Stimulated activated CD4-positive, alpha-beta T cell treated with anti-CD3 and anti-CD28 coated beads, Interleukin-2, amount 100 ng/mL, for 4 hours (primary cell): ENCODE results near the gene MMP14.
"Not testable (repeated sequence)": the region's sequence is repeated elsewhere in the genome, so short reads cannot be mapped to it uniquely, and the experiment has no call there.

ENCODE experiments used
- DNase-seq: peaks from one replicate; pipeline ENCODE4 v3.0.0-alpha.2; 2020; ENCODE audit warnings: low read depth

Gene MMP14

GRCh38 chr14:22842211-22843122 is 6.1 kb downstream of the MMP14 start:
- no peak for DNase-seq

GRCh38 chr14:22843123-22843925 is 6.9 kb downstream of the MMP14 start:
- DNase-seq, result no peak

GRCh38 chr14:22844221-22845102 is 8.1 kb downstream of the MMP14 start:
- no peak for DNase-seq

DNA sequence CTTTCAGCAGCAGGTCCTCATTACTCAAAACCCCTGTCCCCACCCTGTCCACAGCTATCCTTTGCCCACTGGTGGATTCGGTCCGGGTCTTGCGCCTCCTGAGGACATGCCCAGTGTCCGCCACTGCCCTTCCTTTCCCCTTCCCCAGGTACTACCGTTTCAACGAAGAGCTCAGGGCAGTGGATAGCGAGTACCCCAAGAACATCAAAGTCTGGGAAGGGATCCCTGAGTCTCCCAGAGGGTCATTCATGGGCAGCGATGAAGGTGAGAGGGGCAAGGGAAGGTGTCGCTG is 8.7 kb downstream of the MMP14 start:
- DNase-seq, result no peak

- DNase-seq, result no peak
These were observed 9.6 kb downstream of the MMP14 start for GRCh38 chr14:22845821-22846625.

DNA sequence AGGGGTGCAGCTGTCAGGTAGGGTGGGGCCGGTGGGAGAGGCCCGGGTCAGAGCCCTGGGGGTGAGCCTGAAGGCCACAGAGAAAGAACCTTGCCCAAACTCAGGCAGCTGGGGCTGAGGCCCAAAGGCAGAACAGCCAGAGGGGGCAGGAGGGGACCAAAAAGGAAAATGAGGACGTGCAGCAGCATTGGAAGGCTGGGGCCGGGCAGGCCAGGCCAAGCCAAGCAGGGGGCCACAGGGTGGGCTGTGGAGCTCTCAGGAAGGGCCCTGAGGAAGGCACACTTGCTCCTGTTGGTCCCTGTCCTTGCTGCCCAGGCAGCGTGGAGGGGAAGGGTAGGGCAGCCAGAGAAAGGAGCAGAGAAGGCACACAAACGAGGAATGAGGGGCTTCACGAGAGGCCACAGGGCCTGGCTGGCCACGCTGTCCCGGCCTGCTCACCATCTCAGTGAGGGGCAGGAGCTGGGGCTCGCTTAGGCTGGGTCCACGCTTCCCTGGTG is 10.5 kb downstream of the MMP14 start:
- no peak for DNase-seq

DNA sequence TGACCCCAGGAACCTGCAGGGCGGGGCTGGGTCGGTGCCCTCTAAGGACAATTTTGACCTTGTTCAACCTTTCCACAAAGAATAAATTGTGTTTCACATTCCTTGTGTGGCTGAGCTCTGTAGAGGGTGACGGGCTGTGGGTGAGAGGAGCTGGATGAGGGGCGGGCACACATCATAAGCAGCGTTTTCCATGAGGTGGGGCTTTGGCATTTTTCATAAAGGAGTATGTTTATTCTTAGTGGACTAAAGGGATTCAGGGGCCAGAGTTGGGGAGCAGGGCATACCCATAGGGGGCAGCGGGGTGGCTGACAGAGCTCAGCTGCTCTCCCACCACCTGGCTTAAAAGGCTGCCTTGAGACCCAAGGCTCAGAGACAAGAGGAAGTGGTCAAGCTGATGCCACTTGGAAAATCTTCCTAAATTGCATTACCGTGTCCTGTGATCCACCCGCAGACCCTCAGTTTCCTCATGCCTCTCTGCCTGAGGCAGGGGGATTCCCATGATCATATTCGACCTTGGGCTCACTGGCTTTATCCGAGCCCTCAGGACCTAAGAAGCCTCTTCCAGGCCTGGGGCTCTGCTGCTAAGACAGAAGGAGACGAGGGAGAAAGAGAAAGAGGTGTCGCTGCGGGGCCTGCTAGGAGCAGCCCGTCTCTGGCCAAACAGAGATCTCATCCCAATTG is 11.4 kb downstream of the MMP14 start:
- DNase-seq, result no peak

- no peak for DNase-seq
These were observed 12.2 kb downstream of the MMP14 start for GRCh38 chr14:22848351-22849164.

- no peak for DNase-seq
These were observed 12.9 kb downstream of the MMP14 start for GRCh38 chr14:22849212-22849819.

DNA sequence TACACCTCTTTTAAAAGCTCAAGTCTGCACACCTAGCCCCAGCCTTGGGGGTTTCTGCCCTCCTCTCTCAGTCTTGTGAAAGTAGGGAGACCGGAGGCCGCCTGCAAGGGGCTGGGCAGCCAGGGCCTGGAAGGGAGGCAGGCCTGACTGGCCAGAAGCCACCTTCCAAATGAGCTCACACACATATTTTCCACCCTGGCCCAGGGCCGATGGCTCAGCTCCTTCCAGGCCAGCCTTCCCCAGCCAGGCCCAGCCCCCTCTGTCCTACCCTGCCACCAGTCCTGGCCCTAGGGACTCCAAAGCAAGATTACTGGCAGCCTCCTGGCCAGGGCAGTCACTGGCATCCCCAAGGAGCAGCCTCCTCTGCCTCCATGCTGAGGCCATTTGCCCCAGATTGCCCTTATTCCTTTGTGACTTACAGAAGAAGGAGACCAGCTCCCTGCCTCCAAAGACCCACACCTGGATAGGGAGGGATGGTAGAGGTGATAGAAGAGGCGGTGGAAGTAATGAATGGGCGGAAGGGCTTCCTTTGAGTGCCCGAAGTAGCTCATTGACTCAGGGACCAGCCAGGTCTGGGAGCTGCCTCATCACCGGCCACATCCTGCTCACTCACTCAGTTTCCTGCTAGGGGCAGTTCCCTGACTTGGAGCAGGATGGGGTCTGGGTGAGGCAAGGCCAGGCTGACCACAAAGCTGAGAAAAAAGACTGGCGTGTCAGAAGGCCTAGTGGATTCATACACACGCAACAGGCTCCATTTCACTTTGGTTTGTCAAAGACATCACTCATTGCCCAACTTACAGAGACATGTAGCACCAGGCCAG is 14.8 kb downstream of the MMP14 start:
- no peak for DNase-seq

GRCh38 chr14:22852178-22852577 is 15.8 kb downstream of the MMP14 start:
- not testable (repeated sequence) for DNase-seq

DNA sequence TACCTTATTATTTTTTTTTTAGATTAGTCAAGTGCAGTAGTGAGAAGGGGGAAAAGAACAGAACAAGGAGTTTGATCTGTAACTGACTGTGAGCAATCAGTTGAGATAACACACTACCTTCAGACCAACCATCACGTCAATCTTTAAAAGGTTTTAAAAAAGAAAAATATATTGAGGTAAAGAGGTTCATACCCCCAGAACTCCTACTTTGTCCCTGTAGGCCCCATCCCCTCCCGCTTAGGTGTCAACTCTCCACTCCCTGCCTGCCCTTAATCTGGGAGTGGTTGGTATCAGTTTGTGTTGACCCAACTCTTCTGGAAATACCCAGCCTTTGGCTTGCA is 16.2 kb downstream of the MMP14 start:
- no peak for DNase-seq

GRCh38 chr14:22852940-22853767 is 16.8 kb downstream of the MMP14 start:
- DNase-seq, result peak; percentile 81

GRCh38 chr14:22854296-22854695 is 17.9 kb downstream of the MMP14 start:
- DNase-seq, result not testable (repeated sequence)

DNA sequence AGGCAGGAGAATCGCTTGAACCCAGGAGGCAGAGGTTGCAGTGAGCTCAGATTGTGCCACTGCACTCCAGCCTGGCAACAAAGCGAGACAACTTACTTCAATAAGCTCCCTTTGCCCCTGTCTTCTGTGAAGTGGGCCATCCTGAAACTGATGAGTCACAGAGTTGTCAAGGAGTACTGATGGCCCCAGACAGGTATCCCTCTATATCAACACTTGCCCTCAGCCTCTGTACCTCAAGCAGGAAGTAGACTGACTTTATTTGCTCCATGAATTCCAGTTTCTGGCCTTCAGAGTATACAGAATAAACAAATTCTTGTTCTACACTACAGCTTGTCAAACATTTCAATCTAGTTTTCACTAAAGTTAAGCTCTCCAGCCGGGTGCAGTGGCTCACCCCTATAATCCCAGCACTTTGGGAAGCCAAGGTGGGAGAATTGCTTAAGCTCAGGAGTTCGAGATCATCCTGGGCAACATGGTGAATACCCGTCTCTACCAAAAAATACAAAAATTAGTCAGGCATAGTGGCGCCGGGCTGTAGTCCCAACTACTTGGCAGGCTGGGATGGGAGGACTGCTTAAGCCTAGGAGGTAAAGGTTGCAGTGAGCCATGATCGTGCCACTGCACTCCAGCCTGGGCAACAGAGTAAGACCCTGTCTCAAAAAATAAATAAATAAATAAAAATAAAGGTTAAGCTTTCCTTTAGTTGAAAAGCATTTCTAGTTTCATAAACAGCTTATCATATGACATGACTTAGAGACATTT is 18.8 kb downstream of the MMP14 start:
- DNase-seq, result no peak

GRCh38 chr14:22856428-22856827 is 20.0 kb downstream of the MMP14 start:
- no peak for DNase-seq

- DNase-seq, result not testable (repeated sequence)
These were observed 24.0 kb downstream of the MMP14 start for GRCh38 chr14:22860377-22860776.
